Neuron (in vitro differentiated cells): ENCODE measurements around the gene STOX2.

Source experiments
- H2AFZ ChIP-seq: one replicate; pipeline ENCODE4 v1.6.1; 2013; ENCODE audit warnings: low read depth, mild to moderate bottlenecking, inconsistent platforms, low read length, moderate library complexity
- H3K27me3 ChIP-seq: one replicate; pipeline ENCODE4 v1.6.1; 2013; ENCODE audit warnings: low read length; ENCODE audit not compliant: insufficient read depth
- H3K36me3 ChIP-seq: one replicate; pipeline ENCODE4 v1.6.1; 2013; ENCODE audit warnings: low read length; ENCODE audit not compliant: insufficient read depth
- H3K4me1 ChIP-seq: one replicate; pipeline ENCODE4 v1.6.1; 2013; ENCODE audit warnings: low read length; ENCODE audit not compliant: insufficient read depth
- H3K4me3 ChIP-seq: 2 replicates; pipeline ENCODE4 v1.5.1; 2013; ENCODE audit warnings: mild to moderate bottlenecking, low read length, moderate library complexity
- H3K9me3 ChIP-seq: one replicate; pipeline ENCODE4 v1.6.1; 2013; ENCODE audit warnings: low read length

STOX2 gene

DNA sequence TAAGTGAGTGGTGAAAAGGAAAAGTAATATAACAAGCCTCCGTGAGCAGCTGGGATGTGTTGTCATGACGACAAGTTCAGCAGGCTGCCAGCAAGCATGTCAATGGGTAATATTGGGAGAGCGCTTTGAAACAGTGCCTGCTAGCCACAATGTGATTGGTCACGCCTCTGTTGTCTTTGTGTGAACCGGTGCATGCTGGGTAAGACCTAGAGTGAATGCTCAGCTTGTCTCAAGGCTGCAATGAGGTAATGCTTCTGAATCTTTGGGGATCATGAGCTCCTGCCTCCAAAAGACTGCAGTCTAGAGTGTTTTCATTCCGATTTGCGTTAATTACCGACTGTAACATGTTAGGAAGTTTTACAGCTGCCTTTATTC, 54.9 kb downstream of the STOX2 start:
- Histone ChIP-seq H3K4me3 (peak overlapping the region; percentile 48), H3K9me3 (no peaks in the 10 kb centered on the region), H2AFZ (no peak overlapping the region), H3K4me1 (peaks cover 47% of the 10 kb centered on the region), H3K27me3 (no peaks in the 10 kb centered on the region), H3K36me3 (peaks cover under 1% of the 10 kb centered on the region)

DNA sequence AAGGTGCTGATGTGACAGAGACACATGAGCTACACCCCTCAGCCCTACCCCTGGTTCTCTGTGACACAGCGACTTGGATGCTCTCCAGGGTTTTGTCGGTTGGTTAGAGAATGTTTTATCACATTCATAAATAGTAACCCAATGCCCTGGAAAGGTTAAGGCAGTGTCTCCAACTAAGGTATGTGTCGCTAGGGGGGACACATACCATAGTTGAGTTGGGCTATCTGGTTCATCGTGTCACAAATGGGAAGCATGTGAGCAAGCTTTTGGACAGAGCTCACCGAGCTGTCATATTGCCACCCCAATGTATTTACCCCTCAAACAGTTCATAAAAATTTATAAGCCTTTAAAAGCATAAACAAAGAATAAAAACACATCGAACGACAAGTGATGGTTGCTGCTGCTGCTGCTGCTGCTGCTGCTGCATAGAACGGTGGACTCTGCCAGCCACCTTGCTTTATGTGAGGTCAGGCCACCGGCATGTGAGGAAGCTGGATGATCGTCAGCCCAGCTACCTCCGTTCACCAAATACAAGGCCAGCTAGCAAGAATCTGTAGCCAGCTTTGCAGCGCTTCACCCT, 55.9 kb downstream of the STOX2 start:
- no peak overlapping the region for H2AFZ ChIP-seq
- H3K27me3 ChIP-seq: no peaks in the 10 kb centered on the region
- peaks cover 47% of the 10 kb centered on the region for H3K4me1 ChIP-seq
- peak overlapping the region; percentile 48 for H3K4me3 ChIP-seq
- no peaks in the 10 kb centered on the region for H3K36me3 ChIP-seq
- no peaks in the 10 kb centered on the region for H3K9me3 ChIP-seq

DNA sequence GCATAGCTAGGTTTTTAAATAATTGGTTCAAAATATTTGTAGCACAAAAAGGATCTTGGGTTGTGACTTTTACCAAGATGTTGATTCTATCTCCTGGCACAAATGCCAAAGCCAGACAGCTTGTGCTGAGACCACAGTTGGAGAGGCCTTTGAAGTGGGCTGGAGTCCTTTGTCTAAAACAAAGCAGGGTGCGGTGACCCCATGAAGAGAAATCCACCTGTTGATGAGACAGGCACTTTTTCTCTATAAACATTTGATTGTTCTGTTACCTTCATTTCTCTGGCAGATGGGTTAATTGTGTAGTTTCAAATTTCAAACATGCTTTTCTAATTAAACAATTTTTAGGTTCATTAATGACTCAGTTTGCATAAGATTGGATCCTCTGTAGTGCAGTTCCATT, 56.7 kb downstream of the STOX2 start:
- Histone ChIP-seq H2AFZ (no peak overlapping the region), H3K36me3 (no peaks in the 10 kb centered on the region), H3K4me1 (peaks cover 47% of the 10 kb centered on the region), H3K27me3 (no peaks in the 10 kb centered on the region), H3K9me3 (no peaks in the 10 kb centered on the region), H3K4me3 (no peak overlapping the region)

DNA sequence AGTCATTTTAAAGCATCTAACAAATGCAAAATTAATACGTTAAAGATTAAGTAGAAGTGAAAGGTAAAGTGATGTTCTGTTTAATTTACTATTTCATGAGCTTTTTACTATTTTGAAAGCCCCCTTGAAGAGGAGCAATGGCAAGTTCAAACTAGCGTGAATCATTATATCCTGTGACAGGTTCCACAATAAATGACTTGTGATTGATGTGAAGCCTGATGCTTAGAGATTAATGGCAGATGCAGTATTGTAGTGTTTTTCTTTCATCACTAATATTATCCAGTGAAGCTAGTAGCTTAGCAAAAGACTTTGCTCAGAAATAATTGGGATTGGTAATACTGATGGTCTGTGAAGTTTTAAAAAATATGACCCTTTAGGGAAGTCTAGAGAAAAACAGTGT, 57.3 kb downstream of the STOX2 start:
- Histone ChIP-seq H3K4me1 (peaks cover 46% of the 10 kb centered on the region), H3K4me3 (no peak overlapping the region), H3K27me3 (no peaks in the 10 kb centered on the region), H3K9me3 (no peaks in the 10 kb centered on the region), H2AFZ (no peak overlapping the region), H3K36me3 (no peaks in the 10 kb centered on the region)

DNA sequence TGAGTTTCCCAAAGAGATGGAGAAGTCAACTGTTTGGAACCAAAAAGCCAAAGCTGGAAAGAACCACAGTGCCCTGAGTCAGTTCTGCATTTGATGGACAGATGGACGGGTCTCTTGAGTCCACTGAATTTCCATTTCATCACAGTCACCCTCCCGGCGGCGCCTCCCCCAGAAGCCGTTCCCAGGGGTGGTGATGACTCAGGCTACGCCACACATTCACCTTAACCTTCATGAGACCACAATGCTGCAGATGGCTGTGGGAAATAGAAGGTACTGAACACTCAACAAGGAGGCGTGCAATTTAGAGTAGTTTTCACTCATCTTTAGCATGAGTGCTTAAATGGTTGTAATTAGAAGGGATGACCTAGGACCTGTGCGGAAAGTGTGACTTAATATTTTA, 61.3 kb downstream of the STOX2 start:
- no peak overlapping the region for H2AFZ ChIP-seq

DNA sequence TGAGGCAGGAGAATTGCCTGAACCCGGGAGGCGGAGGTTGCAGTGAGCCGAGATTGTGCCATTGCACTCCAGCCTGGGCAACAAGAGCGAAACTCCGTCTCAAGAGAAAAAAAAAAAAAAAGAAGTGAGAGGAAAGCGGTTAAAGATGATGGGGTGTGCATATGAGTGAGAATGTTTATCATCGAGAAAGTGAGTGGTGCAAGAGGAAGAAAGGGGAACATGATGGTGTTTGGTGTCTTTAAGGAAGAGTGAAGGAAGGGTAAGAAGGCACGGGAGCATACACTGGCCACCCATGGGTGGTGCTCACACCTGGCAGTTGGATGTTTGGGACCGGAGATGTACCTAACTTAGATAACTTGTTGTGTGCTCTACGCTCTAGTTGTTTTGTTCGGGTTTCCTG, 62.2 kb downstream of the STOX2 start:
- Histone ChIP-seq H2AFZ (no peak overlapping the region), H3K36me3 (no peaks in the 10 kb centered on the region), H3K4me1 (peaks cover 17% of the 10 kb centered on the region), H3K4me3 (no peak overlapping the region), H3K9me3 (peaks cover 2% of the 10 kb centered on the region), H3K27me3 (no peaks in the 10 kb centered on the region)

More for the DNA sequence above, 61.3 kb downstream of the STOX2 start:
- Histone ChIP-seq H3K27me3 (no peaks in the 10 kb centered on the region), H3K4me3 (no peak overlapping the region), H3K4me1 (peaks cover 26% of the 10 kb centered on the region), H3K9me3 (peaks cover 2% of the 10 kb centered on the region), H3K36me3 (no peaks in the 10 kb centered on the region)

DNA sequence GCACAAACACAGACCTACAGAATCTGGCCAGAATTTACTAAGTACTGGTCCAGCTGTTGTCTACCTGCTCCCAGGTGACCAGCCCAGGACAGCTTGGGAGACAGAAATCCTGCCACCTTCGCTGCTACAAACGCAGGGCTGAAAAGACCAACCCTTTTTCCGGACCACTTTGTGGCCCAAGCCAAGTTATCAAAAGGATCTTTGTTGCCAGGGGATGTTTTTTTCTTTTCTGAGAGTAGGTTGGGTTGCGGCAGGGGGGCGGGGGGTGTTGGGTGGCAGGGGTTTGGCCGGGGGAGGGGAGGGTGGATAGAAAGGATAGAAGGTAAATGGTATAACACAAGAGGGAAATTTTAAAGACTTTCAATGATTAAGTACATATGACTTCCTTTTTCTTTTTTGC, 63.4 kb downstream of the STOX2 start:
- Histone ChIP-seq H2AFZ (no peak overlapping the region), H3K4me1 (peaks cover 9% of the 10 kb centered on the region), H3K9me3 (peaks cover 2% of the 10 kb centered on the region), H3K27me3 (no peaks in the 10 kb centered on the region), H3K36me3 (no peaks in the 10 kb centered on the region), H3K4me3 (no peak overlapping the region)

DNA sequence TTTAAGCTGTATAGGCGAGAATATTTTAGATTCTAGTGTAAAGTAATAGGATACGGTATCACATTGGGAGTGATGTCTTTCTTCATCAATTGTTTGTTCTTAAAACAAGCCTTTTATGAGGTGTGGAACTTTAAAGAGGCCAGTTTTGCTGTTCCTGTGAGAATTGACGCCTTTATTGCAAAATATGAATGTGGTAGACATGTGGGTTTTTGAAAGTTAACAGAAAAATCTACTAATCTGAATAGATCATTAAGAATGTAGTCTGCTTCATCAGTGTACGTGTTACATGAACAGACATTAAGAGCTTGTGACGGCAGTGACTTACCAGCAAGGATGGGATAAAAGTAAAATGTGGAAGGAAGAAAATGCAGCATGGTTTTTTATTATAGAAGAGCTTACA, 63.8 kb downstream of the STOX2 start:
- peaks cover 2% of the 10 kb centered on the region for H3K9me3 ChIP-seq
- no peak overlapping the region for H2AFZ ChIP-seq
- H3K27me3 ChIP-seq: no peaks in the 10 kb centered on the region
- no peak overlapping the region for H3K4me3 ChIP-seq
- peaks cover 9% of the 10 kb centered on the region for H3K4me1 ChIP-seq
- no peaks in the 10 kb centered on the region for H3K36me3 ChIP-seq

DNA sequence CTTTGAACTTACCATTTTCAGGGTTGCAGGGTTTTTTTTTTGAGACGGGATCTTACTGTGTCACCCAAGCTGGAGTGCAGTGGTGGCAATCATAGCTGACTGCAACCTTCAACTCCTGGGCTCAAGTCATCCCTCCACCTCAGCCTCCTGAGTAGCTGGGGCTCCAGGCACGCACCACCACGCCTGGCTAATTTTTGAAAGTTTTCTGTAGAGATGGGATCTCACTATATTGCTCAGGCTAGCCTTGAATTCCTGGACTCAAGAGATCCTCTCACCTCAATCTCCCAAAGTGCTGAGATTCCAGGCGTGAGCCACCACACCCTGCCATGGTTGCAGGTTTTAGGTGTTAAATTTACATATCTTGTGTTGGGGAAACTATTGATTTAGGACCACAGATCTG, 64.5 kb downstream of the STOX2 start:
- H3K36me3 ChIP-seq: no peaks in the 10 kb centered on the region
- peaks cover 9% of the 10 kb centered on the region for H3K4me1 ChIP-seq
- no peak overlapping the region for H3K4me3 ChIP-seq
- H3K9me3 ChIP-seq: peaks cover 5% of the 10 kb centered on the region
- no peak overlapping the region for H2AFZ ChIP-seq
- H3K27me3 ChIP-seq: no peaks in the 10 kb centered on the region

DNA sequence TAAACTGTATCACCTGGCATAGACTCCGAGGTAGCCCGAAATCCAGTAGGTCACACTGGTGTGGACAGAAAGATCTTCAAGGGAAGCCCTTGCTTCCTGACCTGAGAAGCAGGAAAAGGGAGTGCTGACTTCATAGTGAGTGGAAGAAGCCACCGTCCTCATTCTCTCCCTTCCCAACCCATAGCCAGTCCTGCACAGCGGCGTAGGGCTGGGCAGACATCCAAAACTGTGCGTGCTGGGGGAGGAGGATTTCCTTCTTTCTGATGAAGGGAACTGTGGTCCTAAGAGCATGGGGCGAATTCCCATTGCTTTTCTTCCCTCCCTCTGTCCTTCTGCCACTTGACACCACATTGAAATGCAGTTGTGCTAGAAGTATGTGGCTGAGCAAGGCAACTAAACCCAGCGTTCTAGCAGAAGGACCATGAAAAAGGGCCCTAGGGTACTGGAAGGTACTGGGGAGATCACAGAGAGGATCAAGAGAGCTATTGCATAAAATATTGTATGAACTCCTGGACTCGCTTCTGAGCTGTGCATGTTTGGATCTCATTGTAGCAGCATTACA, 66.9 kb downstream of the STOX2 start:
- no peaks in the 10 kb centered on the region for H3K27me3 ChIP-seq
- H3K4me1 ChIP-seq: peaks cover 9% of the 10 kb centered on the region
- peaks cover 9% of the 10 kb centered on the region for H3K9me3 ChIP-seq
- no peak overlapping the region for H3K4me3 ChIP-seq
- no peak overlapping the region for H2AFZ ChIP-seq
- H3K36me3 ChIP-seq: no peaks in the 10 kb centered on the region

DNA sequence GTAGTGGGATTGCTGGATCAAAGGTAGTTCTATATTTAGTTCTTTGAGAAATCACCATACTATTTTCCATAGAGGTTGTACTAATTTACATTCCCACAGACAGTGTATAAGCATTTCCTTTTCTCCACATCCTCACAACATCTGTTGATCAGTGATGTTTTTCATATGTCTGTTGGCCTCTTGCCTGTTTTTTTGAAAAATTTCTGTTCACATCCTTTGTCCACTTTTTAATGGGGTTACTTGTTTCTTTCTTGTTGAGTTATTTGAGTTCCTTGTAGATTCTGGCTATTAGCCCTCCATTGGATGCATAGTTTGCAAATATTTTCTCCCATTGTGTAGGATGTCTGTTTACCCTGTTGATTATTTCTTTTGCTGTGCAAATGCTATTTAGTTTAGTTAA, 72.6 kb downstream of the STOX2 start:
- H3K4me3 ChIP-seq: no peak overlapping the region
- H2AFZ ChIP-seq: no peak overlapping the region
- no peaks in the 10 kb centered on the region for H3K27me3 ChIP-seq
- peaks cover 8% of the 10 kb centered on the region for H3K9me3 ChIP-seq
- H3K4me1 ChIP-seq: no peaks in the 10 kb centered on the region
- no peaks in the 10 kb centered on the region for H3K36me3 ChIP-seq

DNA sequence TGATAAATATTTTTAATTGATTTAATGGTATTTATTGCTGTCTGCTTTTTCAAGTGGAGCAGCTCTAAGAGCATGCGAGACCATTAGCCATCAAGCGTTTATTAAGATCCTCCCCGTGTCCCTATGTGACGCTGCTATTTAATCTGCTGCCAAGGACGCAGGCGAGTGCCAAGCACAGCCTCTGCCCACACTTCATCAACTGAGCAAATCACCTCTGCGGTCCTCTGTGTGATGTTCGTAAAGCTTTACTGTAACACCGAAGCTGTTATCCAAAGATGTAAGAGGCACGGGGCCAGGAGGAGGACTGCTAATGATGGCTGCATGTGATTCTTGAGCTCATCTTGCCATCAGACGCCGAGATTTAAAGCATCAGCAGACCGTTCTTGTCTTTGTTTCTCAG, 79.5 kb downstream of the STOX2 start:
- Histone ChIP-seq H3K4me3 (no peak overlapping the region), H3K27me3 (no peaks in the 10 kb centered on the region)

DNA sequence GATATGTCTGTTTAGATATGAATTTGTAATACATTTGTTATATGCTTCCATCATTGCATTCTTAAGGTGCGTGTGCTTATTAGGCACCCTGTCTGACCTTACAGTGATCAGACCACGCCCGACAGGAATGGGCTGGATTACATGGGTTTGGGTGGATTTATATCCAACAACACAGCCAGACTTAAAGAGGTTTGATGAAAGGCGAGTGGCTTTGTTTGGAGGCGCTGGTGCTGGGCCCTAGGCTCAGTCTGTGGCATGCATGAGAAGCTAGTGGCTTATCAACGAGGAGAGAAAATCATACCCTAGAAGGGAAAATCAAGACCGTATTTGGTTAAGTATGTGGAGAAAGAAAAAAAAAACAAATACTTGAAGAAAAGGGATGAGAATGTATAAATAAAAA, 80.7 kb downstream of the STOX2 start:
- no peak overlapping the region for H2AFZ ChIP-seq
- peaks cover 36% of the 10 kb centered on the region for H3K4me1 ChIP-seq
- peaks cover 8% of the 10 kb centered on the region for H3K36me3 ChIP-seq
- no peak overlapping the region for H3K4me3 ChIP-seq
- H3K9me3 ChIP-seq: no peaks in the 10 kb centered on the region
- H3K27me3 ChIP-seq: no peaks in the 10 kb centered on the region

More for the DNA sequence above, 79.5 kb downstream of the STOX2 start:
- Histone ChIP-seq H3K36me3 (peaks cover 4% of the 10 kb centered on the region), H2AFZ (no peak overlapping the region), H3K4me1 (peaks cover 31% of the 10 kb centered on the region), H3K9me3 (no peaks in the 10 kb centered on the region)
